HL-60 (cell line): ENCODE measurements around the gene UBE2L6.

Experiments used
- DNase-seq, 2 experiments: peaks; one replicate each; pipeline ENCODE4 v3.0.0-alpha.2; 2010 to 2020; ENCODE audit warnings: low read depth in 1 of 2, low spot score in 1 of 2
- H3K27ac ChIP-seq: fragments of 250-450 bp; sonication (Bioruptor Pico); replicated peaks from 2 replicates; pipeline ENCODE4 v1.5.1; 2020; ENCODE audit warnings: mild to moderate bottlenecking, moderate library complexity
- H3K27me3 ChIP-seq: fragments of 250-450 bp; sonication (Bioruptor Pico); 2 replicates; pipeline ENCODE4 v1.5.1; 2021; ENCODE audit warnings: mild to moderate bottlenecking, moderate library complexity; ENCODE audit not compliant: insufficient read depth, poor library complexity, severe bottlenecking
- H3K4me3 ChIP-seq: replicated peaks from 2 replicates; pipeline ENCODE4 v1.5.1; 2011; ENCODE audit warnings: mild to moderate bottlenecking, control low read depth, low read length; ENCODE audit not compliant: insufficient read depth
- CTCF ChIP-seq: IDR thresholded peaks from one replicate; pipeline ENCODE4 v1.5.1; 2011; ENCODE audit warnings: low read length, control low read depth, inconsistent platforms; ENCODE audit not compliant: insufficient read depth
- GABPA ChIP-seq: IDR thresholded peaks from 2 replicates; pipeline ENCODE4 v1.6.1; 2012; ENCODE audit warnings: low read depth
- POLR2AphosphoS5 ChIP-seq: IDR thresholded peaks from 2 replicates; pipeline ENCODE4 v1.6.1; 2012; ENCODE audit warnings: low read depth
- REST ChIP-seq: IDR thresholded peaks from 2 replicates; pipeline ENCODE4 v1.6.1; 2012; ENCODE audit warnings: low read depth; ENCODE audit not compliant: insufficient replicate concordance
- SPI1 ChIP-seq: IDR thresholded peaks from 2 replicates; pipeline ENCODE4 v1.6.1; 2012; ENCODE audit warnings: low read depth, mild to moderate bottlenecking, borderline replicate concordance

The UBE2L6 gene

DNA sequence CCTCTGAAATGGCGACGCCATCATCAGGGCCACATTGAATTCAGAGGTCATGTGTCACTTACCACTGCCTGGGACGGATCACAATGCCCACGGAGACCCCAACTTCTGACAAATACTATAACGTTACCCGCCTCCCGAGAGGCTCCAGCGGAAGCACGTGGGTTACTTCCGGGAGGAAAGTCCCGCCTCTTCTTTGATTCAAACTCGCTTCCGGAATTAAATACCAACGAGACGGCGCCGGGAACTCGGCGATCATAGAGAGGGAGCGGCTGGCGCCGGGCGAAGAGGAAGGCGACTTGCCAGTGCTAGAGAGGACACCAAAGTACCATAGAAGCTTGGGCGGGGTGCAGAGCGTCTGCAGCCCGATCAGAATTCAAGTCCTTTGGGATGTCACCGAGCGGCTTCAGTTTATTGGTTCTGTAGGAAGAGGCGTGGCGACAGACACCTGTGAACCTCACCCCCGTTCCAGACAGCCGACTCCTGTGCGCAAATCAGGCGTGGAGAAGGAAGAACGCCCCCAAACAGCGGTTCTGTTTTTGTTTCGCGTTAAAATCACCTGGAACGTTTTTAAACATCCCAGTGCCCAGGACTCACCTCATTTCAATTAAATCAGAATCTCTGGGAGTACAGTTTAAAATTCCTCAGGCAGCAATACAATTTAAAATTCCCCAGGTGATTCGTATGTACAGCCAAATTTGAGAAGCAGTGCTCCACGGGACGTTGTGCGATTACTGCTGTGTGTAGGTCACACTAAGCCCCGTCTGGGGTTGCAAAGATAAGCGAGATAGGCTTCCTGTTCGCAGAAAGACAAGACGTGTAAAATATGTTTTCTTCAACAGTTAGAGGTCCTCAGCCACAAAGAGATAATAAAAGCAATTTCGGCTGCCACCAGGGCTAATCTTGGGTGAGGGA lies 36.6 kb downstream of the UBE2L6 start, which contains the start of gene TIMM10:
TIMM10 (minus strand) TSS at position 159 of the 912 bp plus-strand sequence. CDS start 565 bp downstream, outside the sequence.
- Histone ChIP-seq H3K4me3 (peak within 1 kb of the TSS; percentile 91), H3K27ac (peak within 1 kb of the TSS; percentile 76), H3K27me3 (no peaks in the 10 kb centered on the region)
- DNase-seq, result peak; percentile 98 to 99
- no peak; the same call in 1 of the 2 replicates for TF ChIP-seq POLR2AphosphoS5
- peak; percentile 63; the same call in 1 of the 2 replicates for TF ChIP-seq SPI1
- TF ChIP-seq GABPA, result peak; percentile 86

GRCh38 chr11:57530215-57530595 lies 37.3 kb downstream of the UBE2L6 start:
- Histone ChIP-seq H3K27me3 (no peaks in the 10 kb centered on the region), H3K27ac (peak overlapping the region; percentile 76), H3K4me3 (peak overlapping the region; percentile 91)
- DNase-seq, result no peak
- TF ChIP-seq GABPA, result no peak
- no peak for TF ChIP-seq CTCF
- TF ChIP-seq REST, result no peak

DNA sequence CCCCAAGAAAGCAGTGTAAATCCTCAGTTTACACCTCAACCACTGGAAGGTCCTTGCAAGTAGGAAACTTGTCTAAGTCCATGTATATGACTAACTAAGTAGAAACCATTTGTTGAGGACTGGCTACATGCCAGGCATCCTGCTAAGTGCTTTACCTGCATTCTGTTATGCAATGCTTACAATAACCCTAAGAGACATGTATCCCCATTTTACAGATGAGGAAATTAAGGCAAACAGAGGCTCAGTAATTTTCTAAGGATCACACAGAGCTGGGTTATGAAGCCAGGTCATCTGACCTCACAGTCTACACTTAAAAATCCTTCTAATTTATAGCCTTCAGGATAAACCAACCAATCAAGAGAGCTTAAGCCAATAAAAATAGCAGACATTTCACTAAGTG lies 38.5 kb downstream of the UBE2L6 start:
- DNase-seq, result no peak
- TF ChIP-seq GABPA (no peak), POLR2AphosphoS5 (no peak), CTCF (no peak), REST (no peak), SPI1 (no peak)
- no peak overlapping the region; the same call in 1 of the 2 replicates for H3K4me3 ChIP-seq
- H3K27ac ChIP-seq, result no peak overlapping the region
- no peaks in the 10 kb centered on the region for H3K27me3 ChIP-seq

DNA sequence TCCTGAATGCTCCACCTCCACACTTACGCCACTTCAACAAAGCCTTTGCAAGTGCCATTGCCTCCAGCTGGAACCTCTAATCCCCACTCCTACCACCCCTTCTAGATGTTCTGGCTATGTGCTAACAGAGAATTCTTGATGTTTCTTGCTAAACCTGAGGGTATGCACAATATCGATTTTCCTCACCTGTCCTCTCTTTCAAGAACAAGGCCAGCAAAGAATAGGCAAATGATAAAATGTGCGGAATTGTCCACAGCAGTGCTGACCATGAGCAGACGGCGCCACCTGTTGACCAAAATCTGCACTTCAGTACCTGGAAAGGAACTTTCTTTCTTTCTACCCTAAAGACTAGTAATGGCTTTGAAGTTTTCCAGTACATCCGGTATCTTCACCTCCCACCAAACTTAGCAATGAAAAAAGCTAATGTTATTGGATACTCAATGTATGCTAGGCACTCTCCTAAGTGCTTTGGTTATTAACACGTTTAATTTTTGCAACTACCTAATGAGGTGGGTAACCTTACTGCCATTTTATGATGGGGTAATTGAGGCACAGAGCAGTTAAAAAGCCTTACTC lies 40.3 kb downstream of the UBE2L6 start:
- no peak overlapping the region for H3K4me3 ChIP-seq
- H3K27ac ChIP-seq, result no peak overlapping the region
- H3K27me3 ChIP-seq, result no peaks in the 10 kb centered on the region
- no peak for TF ChIP-seq REST
- TF ChIP-seq SPI1, result no peak
- no peak for TF ChIP-seq POLR2AphosphoS5
- TF ChIP-seq CTCF, result peak; percentile 86
- no peak for TF ChIP-seq GABPA
- peak in 1 of 2 experiments; percentile 69 for DNase-seq
